Measurements from ENCODE around the gene WIPF3.

WIPF3 gene

GRCh38 chr7:29848941-29849340 is 42.6 kb downstream of the WIPF3 start:
- DNase-seq: no peak

GRCh38 chr7:29851487-29851886 is 45.2 kb downstream of the WIPF3 start:
- DNase-seq: no peak

GRCh38 chr7:29852457-29852856 is 46.1 kb downstream of the WIPF3 start:
- DNase-seq: no peak

- no peak for DNase-seq
These were observed 46.8 kb downstream of the WIPF3 start for GRCh38 chr7:29853072-29853471.

GRCh38 chr7:29853789-29854188 is 47.5 kb downstream of the WIPF3 start:
- DNase-seq: no peak

- no peak for DNase-seq
These were observed 48.1 kb downstream of the WIPF3 start for GRCh38 chr7:29854257-29854938.

- DNase-seq: no peak
These were observed 51.3 kb downstream of the WIPF3 start for GRCh38 chr7:29857654-29858053.

GRCh38 chr7:29858191-29858951 is 52.1 kb downstream of the WIPF3 start:
- no peak for DNase-seq

GRCh38 chr7:29859104-29859503 is 52.8 kb downstream of the WIPF3 start:
- no peak for DNase-seq

- no peak for DNase-seq
These were observed 53.3 kb downstream of the WIPF3 start for GRCh38 chr7:29859524-29860185.

GRCh38 chr7:29860186-29860585 is 53.9 kb downstream of the WIPF3 start:
- DNase-seq: no peak

- DNase-seq: no peak
These were observed 55.6 kb downstream of the WIPF3 start for GRCh38 chr7:29861884-29862283.

- no peak for DNase-seq
These were observed 58.3 kb downstream of the WIPF3 start for GRCh38 chr7:29864656-29865055.

GRCh38 chr7:29865526-29865925 is 59.2 kb downstream of the WIPF3 start:
- no peak for DNase-seq

GRCh38 chr7:29866490-29866930 is 60.2 kb downstream of the WIPF3 start:
- no peak for DNase-seq

GRCh38 chr7:29871787-29872398 is 65.6 kb downstream of the WIPF3 start:
- no peak for DNase-seq

- no peak for DNase-seq
These were observed 67.5 kb downstream of the WIPF3 start for GRCh38 chr7:29873644-29874294.

- no peak for DNase-seq
These were observed 69.4 kb downstream of the WIPF3 start for GRCh38 chr7:29875741-29876140.

GRCh38 chr7:29877196-29877595 is 70.9 kb downstream of the WIPF3 start:
- no peak for DNase-seq

- no peak for DNase-seq
These were observed 71.9 kb downstream of the WIPF3 start for GRCh38 chr7:29878081-29878688.

- DNase-seq: no peak
These were observed 73.3 kb downstream of the WIPF3 start for GRCh38 chr7:29879609-29880008.

- DNase-seq: no peak
These were observed 75.4 kb downstream of the WIPF3 start for GRCh38 chr7:29881724-29882123.

- no peak for DNase-seq
These were observed 76.2 kb downstream of the WIPF3 start for GRCh38 chr7:29882481-29882880.

All from CD4-positive, alpha-beta T cell treated with Interferon gamma for 1 hour (primary cell).